AG04450 (cell line): ENCODE measurements around the gene MTURN. TPM values are rescaled to one million over a fixed set of nuclear protein-coding genes. Genes with fewer than 3 reads are reported as not detected.

Source experiments
- CTCF ChIA-PET: fragments of 300-600, 350-600 bp; formaldehyde crosslinking; extraction: SDS; loops from one replicate; lab custom pipeline; 2022; ENCODE audit warnings: antibody characterized with exemption, inconsistent platforms; lab: Charles Lee
- POLR2A ChIA-PET: fragments of 350-600 bp; formaldehyde crosslinking; extraction: SDS; loops from one replicate; lab custom pipeline; 2021; ENCODE audit warnings: antibody characterized with exemption, inconsistent platforms; lab: Yijun Ruan, JAX
- DNase-seq: peaks from one replicate; pipeline ENCODE4 v3.0.0-alpha.2; 2011; ENCODE audit warnings: low read depth, low spot score
- H3K27ac ChIP-seq: one replicate; pipeline ENCODE4 v1.5.1; 2012; ENCODE audit warnings: low read depth, low read length, control low read depth
- H3K27me3 ChIP-seq: one replicate; pipeline ENCODE4 v1.6.0; 2012; ENCODE audit warnings: low read length; ENCODE audit not compliant: control insufficient read depth, insufficient read depth
- H3K4me3 ChIP-seq: 2 replicates; pipeline ENCODE4 v1.5.1; 2011; ENCODE audit warnings: mild to moderate bottlenecking, low read depth, low read length, control low read depth
- H3K9me3 ChIP-seq: 2 replicates; pipeline ENCODE4 v1.5.1; 2012; ENCODE audit warnings: low read length; ENCODE audit not compliant: control insufficient read depth, insufficient read depth
- polyA plus RNA-seq: library from polyadenylated mRNA; depleted of rRNA; stranded (reverse); fragments of >200 nt; gene quantifications from 2 replicates; pipeline ENCODE4 v1.2.3, GENCODE V29; 2011
- TF ChIP-seq, protein P1 (sequence below): IDR thresholded peaks from 2 replicates; pipeline ENCODE4 v1.5.1; 2011; ENCODE audit warnings: low read depth, low read length, control low read depth, inconsistent platforms

MTURN gene
- polyA plus RNA-seq, 1 experiment: 6.7 TPM

DNA sequence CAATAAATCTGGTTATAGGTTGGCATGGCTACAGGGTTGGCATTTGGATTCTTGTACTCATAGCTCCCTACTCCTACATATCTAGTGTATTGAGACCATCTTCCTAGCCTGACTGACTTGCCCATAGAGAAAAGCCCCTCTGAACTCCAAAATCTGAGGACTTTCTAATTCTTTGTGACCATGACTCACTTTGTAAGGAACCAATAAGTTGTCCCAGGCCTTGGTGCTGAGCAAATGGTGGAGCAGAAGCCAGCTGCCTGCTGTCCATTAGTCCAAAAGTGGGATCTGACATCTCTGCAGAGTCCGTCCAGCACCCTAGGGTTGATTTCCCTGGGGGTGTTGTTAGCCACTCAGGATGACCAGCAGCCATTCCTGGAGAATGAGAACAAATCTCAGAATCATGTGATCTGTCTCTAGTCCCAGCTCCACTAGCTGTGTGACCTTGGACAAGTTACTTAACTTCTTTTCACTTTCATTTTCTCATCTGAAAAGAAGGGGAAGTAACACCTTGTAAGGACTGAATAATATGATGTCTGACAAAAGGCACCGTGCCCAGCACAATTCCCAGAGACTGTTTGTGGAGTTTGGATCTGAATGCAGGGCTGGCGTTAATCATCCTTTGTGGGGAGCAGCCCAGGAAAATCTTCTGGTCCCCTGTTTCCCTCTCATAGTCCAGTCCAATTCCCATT lies 44.1 kb downstream of the MTURN start:
- no peak for DNase-seq
- CTCF ChIA-PET: interaction anchor here (0.5 to 2.5 kb wide), 4 partner anchors 12 to 944 kb away, joined by 3 to 7 read pairs (median 3); no protein-coding TSS in a partner anchor
- POLR2A ChIA-PET: interaction anchor here (0.7 kb wide), 1 partner anchor 10 kb away, joined by 10 read pairs; no protein-coding TSS in a partner anchor
- Histone ChIP-seq H3K4me3 (no peak overlapping the region), H3K27ac (no peak overlapping the region), H3K27me3 (no peaks in the 10 kb centered on the region), H3K9me3 (no peaks in the 10 kb centered on the region)
- TF ChIP-seq, protein P1, sequence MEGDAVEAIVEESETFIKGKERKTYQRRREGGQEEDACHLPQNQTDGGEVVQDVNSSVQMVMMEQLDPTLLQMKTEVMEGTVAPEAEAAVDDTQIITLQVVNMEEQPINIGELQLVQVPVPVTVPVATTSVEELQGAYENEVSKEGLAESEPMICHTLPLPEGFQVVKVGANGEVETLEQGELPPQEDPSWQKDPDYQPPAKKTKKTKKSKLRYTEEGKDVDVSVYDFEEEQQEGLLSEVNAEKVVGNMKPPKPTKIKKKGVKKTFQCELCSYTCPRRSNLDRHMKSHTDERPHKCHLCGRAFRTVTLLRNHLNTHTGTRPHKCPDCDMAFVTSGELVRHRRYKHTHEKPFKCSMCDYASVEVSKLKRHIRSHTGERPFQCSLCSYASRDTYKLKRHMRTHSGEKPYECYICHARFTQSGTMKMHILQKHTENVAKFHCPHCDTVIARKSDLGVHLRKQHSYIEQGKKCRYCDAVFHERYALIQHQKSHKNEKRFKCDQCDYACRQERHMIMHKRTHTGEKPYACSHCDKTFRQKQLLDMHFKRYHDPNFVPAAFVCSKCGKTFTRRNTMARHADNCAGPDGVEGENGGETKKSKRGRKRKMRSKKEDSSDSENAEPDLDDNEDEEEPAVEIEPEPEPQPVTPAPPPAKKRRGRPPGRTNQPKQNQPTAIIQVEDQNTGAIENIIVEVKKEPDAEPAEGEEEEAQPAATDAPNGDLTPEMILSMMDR: no peak

DNA sequence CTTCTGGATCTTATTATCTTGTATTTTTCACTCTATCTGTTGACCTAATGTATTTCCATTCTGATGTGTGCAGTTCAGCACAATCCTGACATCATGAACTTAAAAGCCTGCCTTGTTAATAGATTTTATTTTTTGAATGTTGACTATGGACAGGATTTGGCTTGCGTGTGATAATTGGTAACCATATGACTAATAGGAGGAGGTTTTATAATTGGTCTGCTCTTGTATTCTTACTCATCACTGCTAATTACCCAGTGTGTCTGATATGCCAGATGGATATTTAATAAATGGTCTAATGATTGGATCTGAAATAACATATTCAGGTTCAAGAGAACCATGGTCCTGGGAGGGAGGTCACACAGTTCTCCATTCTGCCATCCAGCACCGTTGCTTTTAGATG lies 45.9 kb downstream of the MTURN start:
- TF ChIP-seq, protein P1: no peak
- no peak for DNase-seq
- H3K9me3 ChIP-seq: no peaks in the 10 kb centered on the region
- ChIA-PET CTCF (no interaction called here), POLR2A (no interaction called here)
- H3K4me3 ChIP-seq: no peak overlapping the region
- H3K27me3 ChIP-seq: no peaks in the 10 kb centered on the region
- H3K27ac ChIP-seq: no peak overlapping the region

DNA sequence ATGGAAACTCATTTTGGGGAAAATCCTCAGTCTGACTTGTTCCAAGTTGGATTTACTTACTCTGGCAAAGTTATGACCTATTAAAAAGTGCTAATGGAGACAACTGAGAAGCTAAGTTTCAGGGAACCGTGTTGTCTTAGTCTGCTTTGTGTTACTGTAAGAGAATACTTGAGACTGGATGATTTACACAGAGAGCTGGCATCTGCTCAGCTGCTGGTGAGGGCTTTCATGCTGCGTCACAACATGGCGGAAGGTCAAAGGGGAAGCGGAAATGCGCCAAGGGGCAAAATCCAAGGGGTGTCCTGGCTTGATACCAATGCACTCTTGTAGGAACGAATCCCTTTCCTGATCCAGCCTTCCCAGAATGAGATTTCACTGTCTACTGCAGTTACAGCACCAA lies 46.4 kb downstream of the MTURN start:
- Histone ChIP-seq H3K27me3 (no peaks in the 10 kb centered on the region), H3K27ac (no peak overlapping the region), H3K4me3 (no peak overlapping the region), H3K9me3 (no peaks in the 10 kb centered on the region)
- ChIA-PET POLR2A (no interaction called here), CTCF (interaction anchor here (0.7 kb wide), 1 partner anchor 20 kb away, joined by 3 read pairs; no protein-coding TSS in a partner anchor)
- TF ChIP-seq, protein P1: no peak
- DNase-seq: no peak

DNA sequence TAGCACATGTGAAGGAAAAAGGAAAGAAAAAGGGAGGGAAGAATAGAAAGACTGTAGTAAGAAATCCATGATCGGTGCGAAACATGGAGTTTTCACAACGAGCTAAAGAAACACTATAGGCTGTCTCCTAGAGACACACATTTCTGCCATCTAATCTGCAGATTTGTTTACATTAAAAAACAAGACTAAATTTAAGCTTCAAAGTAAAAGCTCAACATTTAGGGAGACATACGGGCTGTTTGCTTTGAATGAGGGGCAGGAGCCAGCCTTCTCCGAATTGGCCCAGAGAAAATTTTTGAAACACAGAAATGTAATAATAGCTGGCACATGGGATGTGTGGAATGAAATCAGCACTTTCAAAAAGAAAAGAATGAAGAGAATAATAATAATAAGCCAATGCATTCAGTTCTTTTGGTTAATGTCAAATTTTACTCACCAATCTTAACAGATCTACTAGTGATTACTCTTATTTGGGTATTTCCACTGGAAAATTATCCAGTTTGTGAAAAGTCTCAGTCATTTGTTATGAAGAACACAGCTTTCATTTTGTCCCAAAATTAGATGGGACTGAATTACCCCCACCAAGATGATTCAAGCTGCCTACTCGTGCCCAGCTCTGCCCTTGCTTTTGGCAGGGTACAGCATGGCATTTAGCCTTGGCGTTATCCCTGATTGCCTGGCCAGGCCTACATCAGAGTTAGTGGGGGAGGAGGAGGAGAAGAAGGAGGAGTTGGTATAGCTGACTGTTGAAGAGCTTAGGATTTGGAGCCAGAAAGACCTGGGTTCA lies 47.1 kb downstream of the MTURN start:
- CTCF ChIA-PET: interaction anchor here (0.7 kb wide), 1 partner anchor 20 kb away, joined by 3 read pairs; no protein-coding TSS in a partner anchor

More for the DNA sequence above, 47.1 kb downstream of the MTURN start:
- H3K9me3 ChIP-seq: no peaks in the 10 kb centered on the region
- H3K27me3 ChIP-seq: peaks cover 2% of the 10 kb centered on the region
- no peak overlapping the region for H3K27ac ChIP-seq
- no peak overlapping the region for H3K4me3 ChIP-seq
- no peak for DNase-seq
- POLR2A ChIA-PET: no interaction called here
- TF ChIP-seq, protein P1: no peak
